ENCODE results near the gene PLEKHH3.
"Not testable (repeated sequence)": the region's sequence is repeated elsewhere in the genome, so short reads cannot be mapped to it uniquely, and the experiment has no call there.

PLEKHH3 gene

DNA sequence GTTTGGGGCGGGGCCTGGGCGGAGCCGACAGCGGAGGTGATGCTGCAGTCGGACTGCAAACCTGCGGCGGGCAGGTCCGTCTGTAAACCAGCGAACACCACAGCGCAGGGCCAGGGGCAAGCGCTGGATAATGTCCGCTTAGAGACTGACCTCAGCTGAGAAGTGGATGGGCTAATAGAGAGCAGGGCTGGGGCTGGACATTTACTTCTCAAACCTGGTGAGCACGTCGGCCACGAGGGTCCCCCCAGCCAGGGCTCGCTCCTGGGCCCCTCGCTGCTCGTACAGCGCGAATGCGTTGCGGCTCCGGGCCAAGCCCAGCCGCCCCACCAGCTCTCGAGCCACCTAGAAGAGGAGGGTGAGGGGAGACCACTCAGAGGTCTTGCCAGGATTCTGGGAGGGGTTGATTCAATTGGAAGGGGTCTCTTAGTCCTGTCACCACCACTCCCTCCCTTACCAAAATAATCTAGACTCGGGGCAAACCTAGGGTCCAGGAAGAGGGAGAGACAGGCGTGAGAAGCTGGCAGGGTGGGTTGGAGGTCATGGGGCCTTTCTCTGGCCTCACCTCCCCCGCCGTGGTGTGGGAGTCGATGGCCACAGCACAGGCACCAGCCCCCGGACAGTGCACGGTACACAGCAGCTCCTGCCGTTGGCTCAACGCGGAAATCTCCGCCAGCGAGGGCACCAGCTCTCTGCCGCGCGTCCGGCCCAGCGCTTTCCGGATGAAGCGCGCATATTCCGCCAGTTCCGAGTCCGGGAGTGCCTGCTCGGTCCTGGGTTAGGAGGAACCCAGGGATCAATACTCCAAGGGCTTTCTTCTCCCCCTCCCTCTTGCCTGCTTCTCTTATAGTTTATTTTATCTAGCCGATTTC is 5.8 kb downstream of the PLEKHH3 start:
- no peak for DNase-seq (ENCODE audit: low spot score)

DNA sequence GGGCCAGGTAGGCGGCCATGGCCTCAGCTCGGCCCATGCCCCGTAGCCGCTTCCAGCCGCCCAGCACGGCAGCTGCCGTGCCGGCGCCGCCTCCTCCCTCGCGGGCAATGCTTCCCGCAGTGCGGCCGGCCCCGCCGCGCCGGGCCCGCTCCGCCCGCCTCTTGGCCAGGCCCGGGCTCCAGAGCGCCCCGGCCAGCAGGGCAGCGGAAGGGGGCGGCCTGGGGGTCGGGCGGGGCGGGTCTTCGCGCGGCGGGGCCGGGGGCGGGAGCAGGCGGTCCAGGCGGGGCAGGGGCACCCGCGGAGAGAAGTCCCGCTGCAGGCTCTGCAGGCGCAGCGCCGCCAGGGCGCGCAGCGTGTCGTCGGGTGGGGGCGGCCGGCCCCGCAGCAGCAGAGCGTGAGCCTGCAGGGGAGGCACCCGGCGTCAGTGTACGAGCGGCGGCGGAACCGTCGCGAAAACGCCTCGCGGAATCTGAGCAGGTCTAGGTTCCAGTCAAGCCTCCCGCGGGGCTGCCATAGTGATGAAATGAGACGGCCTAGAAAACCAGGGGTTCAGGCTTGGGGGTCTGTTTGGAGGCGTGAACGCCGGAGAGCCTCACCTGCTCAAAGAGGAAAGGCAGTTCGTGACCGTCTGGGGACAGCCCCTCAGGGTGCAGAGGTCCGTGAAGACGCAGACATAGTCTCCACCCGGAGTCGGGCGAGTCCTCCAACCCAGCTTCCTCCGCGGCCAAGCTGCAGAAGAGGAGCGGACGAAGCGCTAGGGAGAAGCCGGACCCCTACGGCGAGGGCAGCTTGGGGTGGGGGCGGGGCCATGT is 6.6 kb downstream of the PLEKHH3 start:
- DNase-seq (ENCODE audit: low spot score): no peak

DNA sequence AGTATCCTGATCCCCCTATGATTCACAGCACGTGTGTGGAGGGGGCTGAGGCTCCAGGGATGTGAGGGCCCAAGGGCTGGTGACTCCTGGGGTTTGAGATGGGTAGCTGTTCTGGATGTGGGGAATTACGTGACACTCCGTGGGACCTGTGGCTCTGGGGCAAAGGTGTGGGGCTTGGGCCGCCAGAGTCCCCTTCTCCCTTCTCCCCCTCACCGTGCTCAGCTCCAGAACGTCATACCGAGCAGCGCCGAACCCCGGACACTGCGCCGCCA is 7.2 kb downstream of the PLEKHH3 start:
- DNase-seq (ENCODE audit: low spot score): no peak

DNA sequence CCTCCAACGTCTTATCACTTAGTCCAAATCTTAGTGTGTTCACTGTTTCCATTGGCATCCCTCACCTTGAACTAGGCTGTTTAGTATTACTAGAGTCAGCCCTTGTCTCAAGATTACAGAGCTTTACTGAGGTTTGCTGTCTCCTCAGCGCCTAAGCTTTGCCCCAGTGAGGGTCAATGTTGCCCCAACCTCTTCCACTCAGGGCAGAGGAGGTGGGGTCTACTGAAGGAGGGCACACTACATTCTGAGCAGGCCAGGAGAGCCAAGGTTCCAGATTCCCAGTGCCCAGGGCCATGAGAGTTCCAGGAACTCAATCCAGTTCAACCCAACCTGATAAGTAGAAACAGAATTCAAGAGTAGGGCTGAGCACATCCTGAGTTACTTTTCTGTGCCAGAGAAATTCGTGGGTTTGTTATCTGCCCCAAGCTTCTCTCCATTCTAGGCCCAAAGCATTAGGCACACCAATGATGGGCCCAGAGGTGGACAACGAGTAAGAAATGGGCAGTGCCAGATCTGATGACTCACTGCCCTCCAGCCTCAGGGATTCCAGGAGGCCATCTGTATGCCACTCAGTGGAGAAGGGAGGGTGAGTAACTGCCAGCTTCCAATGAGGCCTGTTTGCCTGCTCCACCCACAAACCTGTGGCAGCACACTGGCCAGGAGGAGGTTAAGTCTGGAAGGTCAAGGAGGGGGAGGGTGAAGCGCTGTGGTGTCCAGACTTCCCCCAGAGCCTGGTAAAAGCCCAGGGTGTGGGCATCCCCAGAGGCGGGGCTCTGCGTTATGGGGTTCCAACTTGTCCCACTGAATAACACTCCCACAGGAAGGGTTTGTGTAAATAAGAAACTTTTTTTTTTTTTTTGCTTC is 9.5 kb downstream of the PLEKHH3 start:
- DNase-seq (ENCODE audit: low spot score): peak; percentile 40

DNA sequence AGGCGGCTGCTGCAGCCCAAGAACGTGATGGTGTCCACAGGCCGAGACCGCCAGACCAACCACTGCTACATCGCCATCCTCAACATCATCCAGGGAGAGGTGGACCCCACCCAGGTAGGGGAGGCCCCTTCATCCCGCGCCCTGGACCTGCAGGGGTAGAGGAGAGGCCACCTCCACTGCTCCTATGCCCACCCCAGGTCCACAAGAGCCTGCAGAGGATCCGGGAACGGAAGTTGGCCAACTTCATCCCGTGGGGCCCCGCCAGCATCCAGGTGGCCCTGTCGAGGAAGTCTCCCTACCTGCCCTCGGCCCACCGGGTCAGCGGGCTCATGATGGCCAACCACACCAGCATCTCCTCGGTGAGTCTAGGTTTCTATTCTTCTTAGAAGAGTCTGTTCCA is 10.7 kb downstream of the PLEKHH3 start:
- not testable (repeated sequence) for DNase-seq (ENCODE audit: low spot score)

DNA sequence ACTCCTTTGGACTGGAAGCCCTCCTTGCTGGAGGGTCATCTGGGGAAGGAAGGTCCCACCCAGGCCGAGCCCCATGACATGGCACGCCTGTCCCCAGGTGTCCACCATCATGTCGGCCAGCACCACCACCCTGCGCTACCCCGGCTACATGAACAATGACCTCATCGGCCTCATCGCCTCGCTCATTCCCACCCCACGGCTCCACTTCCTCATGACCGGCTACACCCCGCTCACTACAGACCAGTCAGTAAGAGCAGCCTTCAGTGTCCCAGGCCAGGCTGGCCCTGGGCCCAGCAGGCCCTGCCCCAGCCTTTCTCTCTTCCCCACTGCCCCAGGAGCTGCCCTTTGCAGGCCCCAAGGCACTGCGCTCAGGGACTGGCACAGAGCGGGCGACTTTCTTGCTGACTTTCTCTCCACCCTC is 11.2 kb downstream of the PLEKHH3 start:
- no peak for DNase-seq (ENCODE audit: low spot score)

DNA sequence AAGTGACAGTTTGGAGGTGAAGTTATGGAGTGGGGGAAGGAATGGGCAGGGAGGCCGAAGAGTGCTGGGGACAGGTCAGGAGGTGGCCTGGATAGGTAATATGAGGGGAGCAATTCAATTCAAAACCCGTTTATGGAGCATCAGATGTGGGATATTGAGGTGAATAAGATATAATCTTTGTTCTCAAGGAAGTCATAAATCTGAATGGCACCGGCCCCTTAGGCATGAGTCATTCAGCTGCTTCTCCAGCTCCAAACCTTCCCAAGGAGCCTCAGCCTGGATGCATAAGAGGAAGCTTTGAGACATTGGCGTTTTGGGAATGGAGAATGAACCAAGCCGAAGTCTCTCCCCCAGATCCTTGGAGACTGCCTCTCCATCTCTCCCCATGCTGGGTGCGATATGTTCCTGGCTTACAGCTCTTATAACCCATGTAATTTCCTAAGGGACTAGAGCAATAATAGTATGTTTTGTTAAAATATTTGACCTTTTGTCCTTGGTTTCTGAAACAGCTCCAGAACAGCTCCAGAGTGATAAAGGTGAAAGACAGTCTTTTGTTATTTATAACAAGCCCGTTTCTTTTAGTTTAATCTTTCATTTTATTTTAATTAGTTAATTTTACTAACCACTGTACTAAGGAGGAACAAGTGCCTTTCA is 16.0 kb downstream of the PLEKHH3 start:
- peak; percentile 60 for DNase-seq (ENCODE audit: low spot score)

DNA sequence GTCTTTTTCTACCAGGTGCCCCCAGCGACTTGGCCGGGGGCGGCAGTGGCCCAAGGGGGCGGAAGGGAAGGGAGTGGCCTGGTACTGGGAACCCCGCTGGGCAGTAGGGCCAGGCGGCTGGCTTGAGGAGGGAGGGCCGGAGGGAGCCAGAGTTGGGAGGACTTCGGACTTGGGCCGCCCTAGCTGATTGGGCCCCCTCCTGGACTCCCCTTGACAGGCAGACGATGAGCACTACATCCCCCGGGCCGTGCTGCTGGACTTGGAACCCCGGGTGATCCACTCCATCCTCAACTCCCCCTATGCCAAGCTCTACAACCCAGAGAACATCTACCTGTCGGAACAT is 16.9 kb downstream of the PLEKHH3 start:
- DNase-seq (ENCODE audit: low spot score): not testable (repeated sequence)

DNA sequence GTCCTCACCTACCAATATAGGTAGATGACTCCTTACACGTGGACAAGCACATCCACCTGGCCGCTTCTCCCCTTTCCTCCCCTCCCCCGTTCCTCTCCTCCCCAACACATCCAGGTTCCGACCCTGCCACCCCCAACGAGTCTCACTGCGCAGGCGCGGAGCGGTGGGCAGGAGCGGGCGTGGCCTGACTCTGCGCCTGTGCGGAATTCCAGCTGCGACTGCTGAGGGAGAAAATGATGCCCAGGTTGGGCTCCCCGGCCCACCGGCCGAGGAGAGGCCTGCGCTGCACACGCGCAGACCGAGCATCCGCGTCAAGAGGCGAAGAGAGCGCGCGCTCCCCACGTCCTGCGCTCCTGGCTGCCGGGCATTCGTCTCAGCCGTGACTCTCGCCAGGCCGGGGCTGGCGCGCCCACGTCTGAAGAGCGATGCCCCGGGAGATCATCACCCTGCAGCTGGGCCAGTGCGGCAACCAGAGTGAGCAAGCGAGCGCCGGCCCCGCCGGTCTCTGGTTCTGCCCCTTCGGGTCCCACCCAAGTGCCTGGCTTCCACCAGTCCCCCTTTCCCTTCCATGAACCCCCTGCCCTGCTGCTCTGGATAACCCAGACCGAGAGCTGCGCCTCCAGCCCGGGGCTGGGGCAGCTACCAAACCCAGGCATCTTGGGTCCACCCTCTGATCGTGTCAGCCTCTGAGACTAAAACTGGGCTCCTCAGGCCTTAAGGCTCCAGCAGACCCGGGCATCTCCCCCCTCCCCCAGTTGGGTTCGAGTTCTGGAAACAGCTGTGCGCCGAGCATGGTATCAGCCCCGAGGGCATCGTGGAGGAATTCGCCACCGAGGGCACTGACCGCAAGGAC is 17.5 kb downstream of the PLEKHH3 start, which contains the start of gene TUBG2:
TSS of gene TUBG2 (plus strand) at position 206 of the 853 bp plus-strand sequence. CDS start at position 426, 220 bp downstream.
- DNase-seq (ENCODE audit: low spot score): peak; percentile 78

DNA sequence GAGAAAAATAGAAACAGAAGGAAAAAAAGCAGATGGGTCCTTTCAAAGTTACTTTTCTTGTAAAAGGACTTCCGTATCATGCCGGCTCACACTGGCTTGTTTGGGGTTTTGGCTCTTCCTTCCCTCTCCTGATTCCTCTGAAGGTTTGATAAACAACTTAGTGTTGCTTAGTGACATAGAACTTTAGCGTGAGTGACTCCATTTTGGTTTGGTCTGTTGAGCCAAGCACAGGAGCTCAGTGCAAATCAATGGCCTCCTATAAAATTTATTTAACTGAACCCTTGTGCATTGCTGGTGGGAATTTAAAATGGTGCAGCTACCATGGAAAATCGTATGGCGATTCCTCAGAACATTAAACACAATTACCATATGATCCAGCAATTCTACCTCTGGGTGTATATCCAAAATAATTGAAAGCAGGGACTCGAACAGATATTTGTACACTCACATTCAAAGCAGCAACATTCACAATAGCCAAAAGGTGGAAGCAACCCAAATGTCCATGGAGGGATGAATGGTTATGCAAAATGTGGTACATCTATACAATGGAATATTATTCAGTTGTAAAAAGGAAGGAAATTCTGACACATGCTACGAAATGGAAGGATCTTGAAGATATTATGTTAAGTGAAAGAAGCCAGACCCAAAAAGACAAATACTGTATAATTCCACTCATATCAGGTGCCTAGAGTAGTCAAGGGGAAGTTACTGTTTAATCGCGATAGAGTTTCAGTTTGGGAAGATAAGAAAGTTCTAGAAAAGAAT is 18.8 kb downstream of the PLEKHH3 start:
- no peak for DNase-seq (ENCODE audit: low spot score)

DNA sequence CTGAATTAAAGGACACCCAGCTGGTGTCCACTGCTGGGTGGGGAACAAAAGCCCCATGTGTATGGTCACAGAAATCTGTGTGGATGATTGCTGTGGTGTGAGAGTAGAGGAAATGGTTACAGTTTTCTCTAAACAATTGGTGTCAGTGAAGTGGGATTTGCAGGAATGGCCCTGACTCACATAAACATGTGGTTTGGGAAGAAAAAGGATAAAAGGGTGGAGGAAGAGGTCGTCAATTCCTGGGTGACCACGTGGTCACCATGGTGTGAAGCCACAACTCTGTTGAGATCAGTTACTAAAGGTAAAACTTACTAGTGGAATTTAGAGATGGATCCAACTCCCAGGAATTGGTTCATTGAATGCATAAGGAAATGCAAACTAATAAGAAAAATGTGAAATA is 21.3 kb downstream of the PLEKHH3 start:
- DNase-seq (ENCODE audit: low spot score): no peak

DNA sequence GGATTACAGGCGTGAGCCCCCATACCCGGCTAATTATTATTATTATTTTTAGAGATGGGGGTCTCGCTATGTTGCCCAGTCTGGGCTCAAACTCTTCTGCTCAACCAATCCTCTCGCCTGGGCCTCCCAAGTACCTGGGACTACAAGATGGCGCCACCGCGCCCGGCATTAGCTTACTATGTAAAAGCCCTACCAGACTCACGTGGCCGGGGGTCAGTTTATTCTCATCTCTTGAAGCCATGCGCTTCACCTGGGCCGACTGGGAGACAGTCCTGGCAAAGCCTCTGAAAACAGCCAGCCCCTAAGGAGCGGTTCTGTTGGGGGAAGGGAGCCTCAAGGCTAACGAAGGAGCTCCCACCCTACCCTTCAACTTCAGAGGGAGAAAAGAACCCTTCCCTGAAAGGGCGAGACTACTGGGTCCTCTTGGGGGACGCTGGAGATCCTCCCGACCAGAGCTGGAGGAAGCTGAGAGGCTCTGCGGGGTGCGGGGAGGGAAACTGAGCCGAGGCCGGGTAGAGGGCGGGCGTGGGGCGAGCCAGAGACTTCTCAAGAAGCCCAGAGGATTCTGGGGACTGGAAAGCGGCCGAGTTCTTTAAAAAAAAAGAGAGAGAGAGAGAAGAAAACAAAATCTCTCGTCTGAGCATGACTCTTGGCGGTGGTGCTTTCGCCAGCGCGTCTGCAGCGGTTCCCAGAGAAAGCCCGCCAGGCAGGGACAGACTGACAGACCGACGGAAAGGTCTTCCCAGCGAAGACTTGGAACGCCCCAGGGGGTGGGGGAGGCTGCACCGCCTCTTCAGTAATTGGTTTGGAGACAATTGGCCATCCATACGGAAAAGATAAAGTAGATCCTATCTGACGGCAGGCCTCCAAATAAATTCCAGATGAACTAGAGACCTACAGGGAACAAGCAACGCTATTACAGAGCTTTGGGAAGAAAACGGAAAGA is 23.3 kb downstream of the PLEKHH3 start:
- DNase-seq (ENCODE audit: low spot score): no peak

DNA sequence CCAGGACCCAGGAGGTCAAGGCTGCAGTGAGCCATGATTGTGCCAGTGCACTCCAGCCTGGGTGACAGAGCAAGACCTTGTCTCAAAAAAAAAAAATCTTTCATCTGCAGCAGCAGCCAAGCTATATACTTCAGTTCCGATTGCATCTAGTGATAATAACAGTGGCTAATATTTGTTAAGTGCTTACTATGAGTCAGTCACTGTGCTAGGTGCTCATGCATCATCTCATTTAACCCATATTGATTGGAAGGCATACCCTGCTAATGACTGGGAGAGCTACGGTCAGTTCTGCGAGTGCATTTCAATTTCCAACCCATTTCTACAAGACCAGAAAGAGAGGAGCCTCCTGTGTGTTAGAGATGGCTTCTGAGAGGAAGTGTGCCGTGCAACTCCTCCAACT is 25.4 kb downstream of the PLEKHH3 start:
- DNase-seq (ENCODE audit: low spot score): no peak

DNA sequence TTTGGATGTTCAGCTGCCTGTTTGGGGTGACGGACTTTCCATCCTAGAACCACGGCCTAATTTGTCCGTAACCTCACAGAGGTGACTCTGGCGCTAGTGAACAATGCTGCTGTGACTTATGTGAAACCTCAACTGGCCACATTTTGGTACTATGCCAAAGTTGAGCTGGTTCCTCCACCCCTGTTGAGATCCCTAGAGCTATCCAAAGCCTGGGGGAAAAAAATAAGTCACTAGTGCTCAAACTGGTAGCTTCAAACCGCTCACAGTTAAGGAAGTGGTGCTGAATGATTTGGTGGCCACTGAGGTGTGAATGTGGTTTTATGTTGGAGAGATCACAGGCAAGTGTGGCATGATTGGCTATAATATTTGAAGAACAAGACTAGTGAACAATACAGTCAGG is 29.0 kb downstream of the PLEKHH3 start:
- no peak for DNase-seq (ENCODE audit: low spot score)

DNA sequence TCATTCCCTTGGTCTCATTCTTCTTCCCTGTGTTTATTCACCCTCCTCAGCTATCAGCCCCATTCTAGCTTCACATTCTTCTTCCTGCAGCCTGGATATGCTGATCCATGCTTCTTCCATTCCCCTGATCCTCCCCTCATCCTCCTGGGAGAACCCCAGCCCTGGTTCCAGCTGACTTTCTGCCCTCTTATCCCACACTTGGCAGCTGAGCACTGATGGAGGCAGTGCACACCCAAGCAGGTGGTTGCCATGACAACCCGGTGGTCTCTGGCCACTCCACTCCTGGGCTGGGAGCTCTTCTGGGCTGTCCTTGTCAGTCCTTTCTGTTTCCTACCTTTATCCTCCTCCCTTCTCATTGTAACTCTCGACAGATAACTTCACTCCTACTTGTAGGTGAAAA is 34.5 kb downstream of the PLEKHH3 start:
- no peak for DNase-seq (ENCODE audit: low spot score)

DNA sequence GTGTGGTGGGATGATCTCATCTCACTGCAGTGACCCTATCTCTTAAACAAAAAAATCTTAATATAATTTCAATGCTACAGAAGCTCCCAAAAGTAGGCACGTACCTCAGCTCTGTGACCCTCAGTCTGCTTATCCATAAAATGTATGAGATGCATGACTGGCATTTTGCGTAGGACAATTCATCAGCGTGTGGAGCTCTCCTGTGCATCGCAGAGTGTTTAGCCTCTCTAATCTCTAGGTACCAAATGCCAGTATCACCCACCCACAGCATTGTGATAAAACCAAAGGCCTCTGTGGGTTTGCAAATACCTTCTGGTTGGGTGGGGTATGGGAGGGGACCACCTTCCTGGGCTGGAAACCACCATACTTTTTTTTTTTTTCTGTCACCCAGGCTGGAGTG is 36.7 kb downstream of the PLEKHH3 start:
- DNase-seq (ENCODE audit: low spot score): no peak

DNA sequence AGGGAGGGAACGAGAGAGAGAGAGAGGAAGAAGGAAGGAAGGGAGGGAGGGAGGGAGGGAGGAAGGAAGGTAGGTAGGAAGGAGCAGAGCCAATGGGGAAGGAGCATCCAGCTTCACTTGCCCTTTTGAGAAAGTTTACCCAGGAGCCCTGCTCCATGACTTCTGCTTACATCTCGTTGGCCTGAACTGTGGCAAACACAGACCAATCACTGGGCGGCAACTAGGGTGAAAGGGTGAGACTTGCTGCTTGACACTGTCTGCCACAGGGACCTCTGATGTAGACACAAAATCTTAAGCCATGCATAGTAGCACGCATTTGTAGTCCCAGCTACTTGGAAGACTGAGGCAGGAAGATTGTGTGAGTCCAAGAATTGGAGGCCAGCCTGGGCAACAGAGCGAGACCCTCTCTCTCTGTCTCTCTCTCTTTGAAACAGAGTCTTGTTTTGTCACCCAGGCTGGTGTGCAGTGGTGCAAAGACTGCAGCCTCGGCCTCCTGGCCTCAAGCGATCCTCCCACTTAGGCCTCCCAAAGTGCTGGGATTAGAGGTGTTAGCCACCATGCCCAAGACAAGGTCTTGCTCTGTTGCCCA is 37.2 kb downstream of the PLEKHH3 start:
- no peak for DNase-seq (ENCODE audit: low spot score)

DNA sequence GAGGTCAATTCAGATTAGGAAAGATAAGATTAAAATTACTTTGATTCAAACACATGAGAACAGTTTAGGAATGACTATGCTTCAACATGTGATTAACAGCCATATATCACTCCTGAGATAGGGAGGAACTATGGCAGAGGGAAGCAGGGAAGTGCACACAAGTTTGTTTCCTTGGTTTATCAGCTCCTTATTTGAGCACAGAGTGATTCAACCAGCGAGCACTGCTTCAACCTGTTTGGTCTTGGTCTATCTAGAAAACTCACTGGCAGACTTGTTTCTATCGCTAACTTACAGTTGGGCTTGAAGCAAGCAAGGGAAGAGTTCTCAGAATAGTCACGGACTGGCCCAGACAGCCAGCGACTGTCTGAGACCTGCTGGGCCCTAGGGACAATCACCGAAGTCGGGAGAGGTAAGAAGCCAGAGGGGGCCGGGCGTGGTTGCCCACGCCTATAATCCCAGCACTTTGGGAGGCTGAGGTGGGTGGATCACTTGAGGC is 43.8 kb downstream of the PLEKHH3 start:
- DNase-seq (ENCODE audit: low spot score): no peak

Data from kidney capillary endothelial cell (primary cell).